Fibroblast of skin of right biceps (primary cell): Measurements from ENCODE around the gene LPO.

ENCODE experiments used
- DNase-seq: peaks from one replicate; pipeline ENCODE4 v3.0.0-alpha.2; 2013

LPO gene

DNA sequence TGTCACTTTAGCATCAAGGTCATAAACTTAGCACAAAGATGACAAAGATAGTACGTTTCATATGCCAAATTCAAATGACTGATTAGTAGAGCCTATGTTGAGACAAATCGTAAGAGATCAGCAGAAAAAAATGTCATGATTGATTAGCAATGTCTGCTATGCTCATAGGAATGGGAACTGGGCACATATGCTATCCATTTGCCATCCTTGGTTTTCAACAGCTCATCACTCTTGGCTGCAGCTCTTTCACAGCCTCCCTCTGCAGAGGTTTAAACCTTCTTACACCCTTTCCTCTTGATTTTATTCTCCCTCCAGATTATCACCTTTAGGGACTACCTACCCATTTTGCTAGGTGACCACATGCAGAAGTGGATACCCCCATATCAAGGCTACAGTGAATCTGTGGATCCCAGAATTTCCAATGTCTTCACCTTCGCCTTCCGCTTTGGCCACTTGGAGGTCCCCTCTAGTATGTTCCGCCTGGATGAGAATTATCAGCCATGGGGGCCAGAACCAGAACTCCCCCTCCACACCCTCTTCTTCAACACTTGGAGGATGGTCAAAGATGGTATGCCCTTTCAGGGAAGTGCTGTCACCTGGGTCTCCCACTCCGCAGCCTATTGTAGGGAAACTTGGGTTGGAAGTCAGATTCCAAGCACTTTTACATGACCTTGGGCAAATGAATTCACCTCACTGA lies 26.2 kb downstream of the LPO start:
- DNase-seq, result no peak

DNA sequence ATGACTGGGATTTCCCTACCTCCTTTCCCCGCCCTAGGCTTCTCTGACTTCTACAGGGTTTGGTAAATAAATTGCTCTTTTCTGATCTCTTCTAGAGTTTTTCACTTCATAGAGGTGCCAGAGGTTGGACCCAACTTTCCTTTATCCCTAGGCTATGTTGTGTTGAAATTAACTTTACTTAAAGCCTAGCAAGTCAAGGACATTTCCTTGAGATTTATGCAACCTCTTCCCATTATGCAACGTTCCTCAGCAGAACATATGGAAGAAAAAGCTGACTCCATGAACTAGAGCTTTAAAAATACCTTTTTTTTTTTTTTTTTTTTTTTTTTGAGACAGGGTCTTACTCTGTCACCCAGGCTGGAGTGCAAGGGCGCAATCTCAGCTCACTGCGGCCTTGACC lies 26.9 kb downstream of the LPO start:
- no peak for DNase-seq

DNA sequence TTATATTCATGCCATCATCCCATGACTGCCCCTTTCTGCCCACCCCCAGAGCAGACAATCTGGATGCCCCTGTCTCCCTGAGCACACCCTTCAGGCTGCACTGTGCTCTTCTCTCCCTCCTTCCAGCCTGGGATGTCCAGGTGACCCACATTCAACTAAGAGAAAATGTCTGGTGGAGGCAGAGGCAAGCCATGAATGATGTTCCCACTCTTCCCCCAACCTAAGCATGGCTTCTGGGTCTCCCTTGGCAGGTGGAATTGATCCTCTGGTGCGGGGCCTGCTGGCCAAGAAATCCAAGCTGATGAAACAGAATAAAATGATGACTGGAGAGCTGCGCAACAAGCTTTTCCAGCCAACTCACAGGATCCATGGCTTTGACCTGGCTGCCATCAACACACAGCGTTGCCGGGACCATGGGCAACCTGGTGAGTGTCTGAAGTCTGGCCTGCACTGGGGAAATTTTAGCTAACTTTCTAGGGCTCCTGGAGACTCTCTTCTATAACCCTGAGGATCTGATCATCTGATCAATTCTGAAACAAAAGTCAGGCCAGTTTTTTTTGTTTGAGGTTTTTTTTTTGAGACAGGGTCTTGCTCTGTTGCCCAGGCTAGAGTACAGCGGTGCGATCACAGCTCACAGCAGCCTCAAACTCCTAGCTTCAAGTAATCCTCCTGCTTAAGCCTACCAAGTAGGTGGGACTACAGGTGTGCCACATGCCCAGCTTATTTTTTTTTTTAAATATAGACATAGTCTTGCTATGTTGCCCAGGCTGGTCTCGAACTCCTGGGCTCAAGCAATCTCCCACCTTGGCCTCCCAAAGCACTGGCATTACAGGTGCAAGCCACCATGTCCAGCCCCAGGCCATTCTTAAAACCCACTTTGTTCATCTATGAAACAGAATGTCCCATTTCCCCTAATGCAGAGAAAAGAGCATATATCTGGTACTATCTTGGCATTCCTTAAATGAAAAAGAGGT lies 27.8 kb downstream of the LPO start:
- DNase-seq, result no peak

DNA sequence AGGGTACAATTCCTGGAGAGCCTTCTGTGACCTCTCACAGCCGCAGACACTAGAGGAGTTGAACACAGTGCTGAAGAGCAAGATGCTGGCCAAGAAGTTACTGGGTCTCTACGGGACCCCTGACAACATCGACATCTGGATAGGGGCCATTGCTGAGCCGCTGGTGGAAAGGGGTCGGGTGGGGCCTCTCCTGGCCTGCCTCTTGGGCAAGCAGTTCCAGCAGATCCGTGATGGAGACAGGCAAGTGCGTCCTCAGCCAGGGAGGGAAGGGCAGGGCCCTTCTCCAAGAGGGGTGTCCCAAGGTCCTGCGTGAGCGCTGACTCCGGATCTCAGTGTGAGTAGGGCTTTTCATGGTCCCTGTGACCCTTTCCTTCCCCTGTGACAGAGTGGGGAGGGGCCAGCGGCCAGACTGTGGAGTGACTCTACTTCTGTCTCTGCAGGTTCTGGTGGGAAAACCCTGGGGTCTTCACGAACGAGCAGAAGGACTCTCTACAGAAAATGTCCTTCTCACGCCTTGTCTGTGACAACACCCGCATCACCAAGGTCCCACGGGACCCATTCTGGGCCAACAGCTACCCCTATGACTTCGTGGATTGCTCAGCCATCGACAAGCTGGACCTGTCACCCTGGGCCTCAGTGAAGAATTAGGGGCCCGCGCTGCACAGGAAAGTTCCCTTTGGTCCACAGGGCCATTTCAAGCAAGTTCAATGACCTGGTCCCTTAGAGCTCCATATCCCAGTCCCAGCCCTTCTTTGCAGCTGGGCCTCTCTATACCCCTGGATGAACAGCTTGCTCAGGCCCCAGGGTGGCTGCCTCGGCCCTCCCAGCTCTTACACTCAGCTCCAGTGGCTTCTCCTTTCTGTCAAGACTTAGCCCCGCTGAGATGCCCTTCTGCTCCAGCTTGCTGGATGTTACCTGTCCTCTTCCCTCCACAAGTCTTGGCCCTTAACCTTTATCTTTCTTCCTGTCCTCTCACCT lies 29.3 kb downstream of the LPO start:
- DNase-seq, result no peak

DNA sequence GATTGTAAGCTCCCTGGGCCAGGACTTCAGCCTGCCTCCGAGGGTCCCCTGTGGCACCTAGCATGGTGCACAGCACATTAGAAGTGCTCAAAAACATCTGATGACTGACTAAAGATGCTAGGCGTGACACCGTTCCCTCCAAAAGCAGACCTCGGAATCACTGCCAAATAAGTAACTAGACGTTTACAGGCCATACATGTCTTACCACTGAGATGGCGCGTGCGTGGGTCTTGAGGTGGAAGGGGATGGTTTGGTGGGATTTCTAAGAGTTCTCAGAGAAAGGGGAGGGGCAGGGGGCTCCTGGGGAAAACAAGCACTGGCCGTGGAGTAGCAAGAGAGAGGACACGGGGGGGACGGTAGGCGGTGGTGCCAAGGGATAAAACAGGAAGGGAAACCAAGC lies 29.9 kb downstream of the LPO start:
- no peak for DNase-seq

DNA sequence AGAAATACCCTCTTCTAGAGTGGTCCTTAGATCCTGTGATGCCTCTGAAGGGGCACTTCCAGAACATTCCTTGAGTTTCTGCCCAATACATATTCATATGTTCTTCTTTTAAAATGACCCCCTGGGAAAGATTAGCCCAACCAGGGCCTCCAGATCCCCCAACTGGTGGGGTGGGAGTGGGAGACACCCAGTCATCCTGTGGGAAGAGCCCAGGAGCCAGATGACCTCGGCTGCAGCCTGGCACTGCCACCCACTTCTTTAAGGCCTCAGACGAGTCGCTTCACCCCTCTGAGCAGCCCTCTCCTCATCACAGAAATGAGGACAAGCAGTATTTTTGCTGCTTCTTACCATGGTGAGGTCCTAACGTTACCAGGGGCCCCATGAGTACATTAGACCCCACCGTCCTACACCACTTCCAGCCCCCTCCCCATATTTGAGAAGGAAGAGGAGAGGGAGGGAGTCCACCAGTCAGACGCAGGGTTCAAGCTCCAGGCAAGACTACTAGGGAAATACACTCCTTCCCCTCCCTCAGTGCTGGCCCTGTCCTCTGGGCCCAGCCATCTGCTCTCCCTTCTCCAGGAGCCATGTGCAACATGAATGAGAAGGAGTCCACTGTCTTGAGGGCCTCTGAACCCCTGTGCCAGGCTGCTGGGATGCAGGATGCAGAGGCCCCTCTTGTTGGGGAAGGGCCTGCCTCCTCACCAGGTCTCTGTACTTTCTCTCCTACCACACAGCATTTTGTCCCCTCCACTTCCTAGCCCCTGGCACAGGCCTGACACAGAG lies 30.6 kb downstream of the LPO start:
- no peak for DNase-seq

DNA sequence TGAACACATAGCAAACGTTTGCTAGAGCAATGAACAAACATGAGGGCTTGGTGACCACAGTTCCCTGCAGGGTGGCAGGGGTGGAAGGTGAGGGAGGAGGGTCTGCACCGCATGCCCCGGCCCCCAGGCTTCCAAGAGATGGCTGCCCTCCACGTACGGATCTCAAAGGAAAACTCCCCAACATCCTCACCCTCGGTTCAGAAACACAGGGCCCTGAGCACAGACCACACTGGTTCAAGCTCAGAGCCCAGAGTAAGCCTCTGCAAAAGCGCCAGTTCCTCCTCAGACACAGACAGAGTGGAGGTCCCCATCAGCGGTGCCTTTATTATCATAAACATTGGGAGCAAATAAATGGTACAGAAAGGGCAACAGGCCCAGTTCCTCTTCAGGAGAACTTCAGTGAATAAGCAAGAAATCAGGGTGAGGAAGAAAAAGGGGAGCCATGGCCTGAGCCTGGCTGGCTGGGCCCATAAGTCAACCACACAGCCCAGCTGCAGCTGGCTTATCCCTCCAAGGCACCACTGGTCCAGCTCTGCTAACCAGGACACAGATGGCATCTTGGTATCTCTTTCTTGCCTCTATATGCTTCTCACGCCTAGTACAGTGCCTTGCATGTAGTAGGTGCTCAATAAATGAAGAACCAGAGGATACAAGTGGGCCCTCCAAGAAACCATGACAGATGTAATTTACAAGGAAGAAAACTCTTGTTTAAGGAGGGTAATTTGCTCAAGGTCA lies 31.3 kb downstream of the LPO start:
- DNase-seq, result no peak

DNA sequence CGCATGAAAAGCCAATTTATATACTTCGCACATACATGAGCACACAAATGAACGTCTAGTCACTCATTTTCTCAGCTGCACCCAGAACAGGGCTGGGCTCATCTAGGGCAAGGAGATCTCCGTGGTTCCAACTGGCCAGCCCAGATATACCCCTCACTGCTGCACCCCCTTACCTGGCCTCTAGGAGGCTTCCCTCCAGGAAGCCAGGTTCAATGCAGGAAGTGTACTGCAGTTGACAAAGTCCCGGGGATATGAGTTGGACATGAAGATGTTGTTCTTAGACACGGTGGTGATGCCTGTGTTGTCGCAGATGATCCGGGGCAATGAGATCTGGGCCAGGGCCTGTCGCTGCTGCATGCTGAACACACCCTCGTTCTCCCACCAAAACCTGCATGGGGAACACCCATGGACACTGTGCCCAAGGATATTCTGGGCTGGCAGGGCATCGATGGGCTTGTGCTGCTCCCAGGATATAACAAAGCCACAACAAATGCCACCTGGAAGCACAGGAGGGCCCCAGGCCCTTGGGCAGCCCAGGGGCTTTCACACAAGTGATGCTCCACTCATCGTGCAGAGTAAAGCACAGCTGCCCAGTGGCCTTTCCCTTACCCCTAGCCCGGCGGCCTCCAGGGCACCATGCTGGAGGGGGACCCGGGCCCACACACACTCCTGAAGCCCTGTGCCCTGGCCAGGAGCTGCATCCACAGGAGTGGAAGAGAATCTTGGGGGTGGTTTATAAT lies 32.3 kb downstream of the LPO start:
- DNase-seq, result no peak

DNA sequence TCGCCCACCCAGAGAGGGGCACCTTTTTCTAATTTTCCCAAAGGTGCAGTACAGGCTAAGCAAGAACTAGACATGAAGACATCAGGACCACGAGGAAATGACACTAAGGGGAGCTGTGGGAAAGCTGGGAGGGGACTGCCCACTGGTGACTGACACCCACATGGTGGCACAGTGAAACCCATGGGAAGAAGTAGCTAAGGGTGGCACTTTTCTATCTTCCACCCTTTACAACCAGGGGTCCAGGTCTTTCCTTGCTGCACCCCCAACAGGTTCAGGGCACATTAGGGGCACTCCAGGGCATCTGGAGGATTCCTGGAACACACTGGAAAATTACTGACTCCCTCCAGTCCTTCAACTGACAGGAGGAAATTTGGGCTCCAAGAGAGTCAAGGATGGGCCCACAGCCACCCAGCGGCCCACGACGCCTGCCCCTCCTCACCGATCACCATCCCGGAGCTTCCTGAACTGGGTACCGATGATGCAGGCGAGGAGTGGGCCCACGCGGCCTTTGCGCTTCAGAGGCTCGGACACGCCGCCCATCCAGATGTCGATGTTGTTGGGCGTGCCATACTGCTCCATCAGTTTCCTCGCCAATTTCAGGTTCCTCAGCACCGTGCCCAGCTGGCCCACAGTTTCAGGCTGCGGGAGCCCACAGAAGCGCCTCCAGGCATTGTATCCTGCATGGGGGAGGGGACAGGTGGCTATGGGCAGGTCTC lies 33.0 kb downstream of the LPO start:
- no peak for DNase-seq

DNA sequence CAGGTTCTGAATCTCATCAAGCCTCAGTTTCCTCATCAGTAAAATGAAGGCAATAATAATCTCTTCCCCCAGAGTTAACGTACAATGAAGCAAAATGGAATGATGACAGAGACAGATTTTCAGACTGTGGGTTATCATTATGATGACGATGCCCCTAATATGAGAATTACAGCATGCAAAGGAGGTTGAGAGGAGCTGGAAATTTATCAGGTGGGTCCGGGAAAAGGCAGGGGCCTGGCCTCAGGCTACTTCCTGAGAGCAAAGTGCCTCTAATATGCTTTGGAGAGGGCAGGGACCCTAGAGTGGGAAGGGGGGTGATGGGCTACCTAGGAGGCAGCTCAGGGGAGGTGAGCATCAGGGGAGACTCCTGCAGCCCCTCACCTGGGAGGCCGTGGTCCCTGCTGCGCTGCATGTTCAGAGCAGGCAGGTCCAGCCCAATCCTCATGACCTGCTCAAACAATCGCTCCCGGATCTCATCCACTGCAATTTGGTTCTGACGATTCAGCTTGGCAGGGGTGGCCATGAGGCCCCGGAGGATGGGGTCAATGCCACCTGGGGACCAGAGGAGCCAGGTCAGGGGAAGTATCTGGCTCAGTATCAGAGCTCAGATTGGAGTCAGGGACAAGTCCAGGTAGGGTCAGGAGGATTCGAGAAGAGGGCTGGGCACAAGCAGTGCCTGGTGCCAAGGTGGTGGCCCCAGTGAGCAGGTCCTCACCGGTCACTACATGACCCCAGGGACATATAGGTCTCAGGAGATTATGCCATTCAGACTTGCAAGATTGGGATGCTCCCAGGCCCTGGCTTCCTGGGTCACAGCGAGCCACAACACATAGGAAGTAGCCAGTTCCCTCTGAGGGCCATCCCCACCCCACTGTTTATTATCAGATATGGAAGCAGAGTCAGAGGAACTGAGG lies 34.2 kb downstream of the LPO start:
- DNase-seq, result no peak

DNA sequence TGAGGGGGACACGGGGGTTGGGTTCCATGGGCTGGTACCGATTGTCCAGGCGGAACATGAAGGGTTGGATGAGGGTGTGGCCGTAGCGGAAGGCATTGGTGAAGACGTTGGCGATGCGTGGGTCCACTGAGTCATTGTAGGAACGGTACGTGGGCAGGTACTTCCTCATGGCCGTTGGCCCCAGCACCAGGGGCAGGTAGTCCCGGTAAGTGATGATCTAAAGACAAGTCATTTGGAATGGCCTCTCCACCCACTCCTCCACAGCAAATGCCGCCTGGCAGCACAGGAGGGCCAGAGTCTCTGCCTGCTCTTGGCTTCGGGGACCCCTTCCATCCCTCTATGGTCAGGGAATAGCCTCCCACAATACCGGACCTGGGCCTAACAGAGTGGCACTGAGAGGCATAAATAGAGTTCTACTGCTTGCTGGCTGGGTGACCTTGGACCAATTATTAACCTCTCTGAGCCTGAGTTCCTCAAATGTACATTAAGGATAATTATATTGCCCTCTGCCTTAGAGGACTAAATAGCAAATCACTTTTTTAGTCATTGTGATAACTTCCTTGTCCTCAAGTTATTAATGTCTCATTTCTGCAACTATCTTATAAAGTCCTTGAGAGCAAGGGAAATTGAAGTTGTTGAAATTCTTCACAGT lies 35.2 kb downstream of the LPO start:
- DNase-seq, result no peak

DNA sequence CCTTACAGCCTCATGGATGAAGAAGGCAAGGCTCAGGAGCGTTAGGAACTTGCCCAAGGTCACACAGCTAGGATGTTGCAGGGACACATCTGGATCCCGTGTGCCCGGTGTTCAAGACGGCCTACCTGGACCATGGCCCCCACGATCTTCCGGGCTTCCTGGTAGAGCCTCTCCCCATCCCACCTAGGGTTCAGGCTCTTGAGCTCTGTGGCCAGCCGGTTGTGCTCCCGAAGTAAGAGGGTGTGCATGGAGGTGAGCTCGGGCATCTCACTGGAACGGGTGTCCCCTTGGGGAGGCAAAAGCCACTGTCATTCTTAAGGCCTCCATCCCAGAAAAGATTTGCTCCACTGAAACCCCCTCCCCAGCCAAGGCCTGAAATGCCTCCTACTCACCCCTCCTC lies 37.0 kb downstream of the LPO start:
- DNase-seq, result no peak

DNA sequence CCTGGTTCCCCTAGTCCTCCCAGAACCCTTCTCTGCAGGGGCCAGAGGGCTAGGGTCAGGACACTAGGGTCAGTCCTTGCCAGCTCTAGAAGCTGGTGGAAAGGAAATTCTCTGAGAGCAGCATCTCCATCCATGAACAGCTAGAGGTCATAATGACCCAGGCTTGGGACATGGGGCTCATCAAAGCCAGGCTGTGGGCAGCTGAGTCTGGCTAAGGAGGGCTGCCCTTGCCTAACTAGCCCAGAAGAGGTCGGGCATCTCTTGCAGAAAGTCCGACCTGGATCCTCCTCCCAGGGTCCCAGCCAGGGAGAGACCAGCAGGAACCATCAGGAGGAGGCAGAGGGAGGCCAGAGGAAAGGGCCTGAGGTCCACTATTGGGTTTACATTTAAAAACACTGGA lies 38.0 kb downstream of the LPO start:
- no peak for DNase-seq

DNA sequence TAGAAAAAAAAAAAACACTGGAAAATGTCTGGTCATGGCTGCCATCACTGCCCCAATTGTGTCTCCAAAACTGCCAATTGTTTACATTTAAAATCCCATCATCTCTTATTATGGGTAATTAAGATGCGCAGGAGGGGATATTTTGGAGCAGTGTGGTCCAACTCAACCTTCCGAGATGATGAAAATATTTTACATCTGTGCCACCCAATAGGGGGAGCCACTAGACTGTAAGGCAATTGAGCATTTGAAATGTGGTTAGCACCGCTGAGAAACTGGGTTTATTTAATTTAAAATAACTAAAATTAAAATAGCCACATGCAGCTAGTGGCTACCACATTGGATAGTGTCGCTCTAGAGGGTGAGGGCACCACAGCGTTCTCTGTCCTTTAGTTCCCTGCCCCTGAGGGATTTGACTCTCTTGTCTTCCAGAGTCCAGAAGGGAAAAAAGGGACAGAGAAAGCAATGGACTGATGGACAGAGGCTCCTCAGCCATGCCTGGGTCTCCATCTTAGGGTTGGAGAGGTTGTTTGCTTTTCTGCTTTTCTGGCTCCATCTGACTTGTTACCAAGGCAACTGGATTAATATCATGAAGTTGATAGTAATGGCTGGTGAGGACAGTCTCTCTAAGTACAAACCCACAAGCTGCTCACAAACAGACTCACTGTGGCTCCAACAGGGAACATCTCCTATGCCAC lies 38.9 kb downstream of the LPO start:
- peak; percentile 7 for DNase-seq

DNA sequence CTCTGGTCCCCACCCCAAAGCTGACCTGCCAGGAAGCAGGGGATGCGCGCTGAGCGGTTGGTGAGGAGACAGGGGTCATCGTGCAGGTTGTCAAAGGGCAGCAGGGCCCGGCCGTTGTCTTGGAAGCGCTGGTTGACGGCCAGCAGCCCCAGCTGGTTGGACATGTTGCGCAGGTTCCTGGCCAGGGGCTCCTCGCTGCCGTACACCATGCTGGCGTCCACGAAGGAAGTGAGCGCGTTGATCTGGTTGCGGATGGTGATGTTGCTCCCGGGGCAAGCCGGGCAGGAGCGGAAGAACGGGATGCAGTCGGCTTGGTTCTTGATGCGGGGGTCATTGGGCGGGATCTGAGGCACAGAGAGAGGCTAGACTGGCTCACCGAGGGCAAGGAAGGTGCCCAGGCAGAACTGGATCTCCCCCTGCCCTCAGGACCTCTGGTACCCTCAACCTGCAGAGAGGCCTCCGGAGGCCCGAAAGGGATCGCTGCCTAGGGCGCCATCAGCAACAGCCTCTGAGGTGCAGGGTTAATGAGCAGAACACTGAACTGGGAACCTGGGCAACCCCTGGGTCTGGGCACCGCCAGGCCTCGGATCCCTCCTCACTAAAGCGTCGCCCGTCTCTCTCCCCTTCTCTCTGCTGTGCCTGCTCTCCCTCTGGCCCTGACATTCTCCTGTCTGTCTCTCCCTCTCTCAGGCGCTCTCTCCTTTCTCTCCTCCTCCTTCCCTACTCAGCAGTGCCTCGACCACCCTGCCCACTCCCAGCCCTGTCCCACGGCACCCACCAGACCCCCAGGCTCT lies 39.6 kb downstream of the LPO start:
- no peak for DNase-seq

DNA sequence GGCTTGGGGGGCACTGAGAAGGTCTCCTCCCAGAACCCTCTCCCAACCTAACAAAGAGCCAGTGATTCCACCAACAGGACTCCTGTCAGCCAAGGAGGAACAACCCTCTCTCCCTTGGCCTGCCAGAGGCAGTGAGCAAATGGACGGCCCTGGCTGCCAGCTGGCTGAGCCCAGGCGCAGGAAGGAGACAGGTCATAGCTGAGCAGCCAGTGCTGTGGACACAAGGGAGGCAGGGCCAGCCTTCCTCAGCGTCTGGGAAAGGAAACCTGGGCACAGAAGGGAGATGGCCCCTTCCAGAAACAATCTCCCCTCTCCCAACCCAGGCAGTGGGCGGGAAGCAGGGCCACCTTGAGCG lies 40.3 kb downstream of the LPO start:
- DNase-seq, result no peak
